ENCODE measurements around the gene ZCCHC7.

DNA sequence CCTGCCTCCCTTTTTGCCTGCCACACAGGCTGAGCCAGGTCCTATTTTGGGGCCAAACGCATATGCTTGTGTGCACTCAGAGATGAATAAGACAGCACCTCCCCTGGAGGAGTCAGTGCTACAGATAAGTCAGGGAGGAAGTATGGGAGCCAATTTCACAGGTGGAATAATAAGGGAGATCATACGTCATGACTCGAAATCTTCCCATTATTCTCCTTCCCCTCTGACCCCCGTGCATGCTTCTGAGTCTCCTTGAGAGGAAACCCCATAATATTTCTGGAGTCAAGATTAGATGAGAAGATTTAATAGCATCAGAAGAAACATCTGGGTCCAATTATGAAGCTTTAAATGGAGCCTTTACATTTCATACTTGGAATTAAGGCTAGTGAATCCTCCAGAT, 15.1 kb upstream of the ZCCHC7 start:
- TF ChIP-seq BRCA1 (IDR thresholded peaks at IDR 0.05) (no peak), BRCA1 (CRISPR knock-in tag; IDR thresholded peaks at IDR 0.05) (no peak), HMG20A (CRISPR knock-in tag; conservative IDR thresholded peaks at IDR 0.05) (no peak), ZNF274 (IDR thresholded peaks at IDR 0.05; ENCODE audit: borderline replicate concordance, low read depth, low read length) (no peak), PHTF2 (CRISPR knock-in tag; IDR thresholded peaks at IDR 0.05) (no peak), SMAD4 (CRISPR knock-in tag; conservative IDR thresholded peaks at IDR 0.05) (no peak), RBM39 (optimal IDR thresholded peaks at IDR 0.05; ENCODE audit: low read depth, low read length) (no peak), ZNF668 (CRISPR knock-in tag; IDR thresholded peaks at IDR 0.05) (no peak), HMG20B (CRISPR knock-in tag; IDR thresholded peaks at IDR 0.05) (no peak), PHF8 (IDR thresholded peaks at IDR 0.05; ENCODE audit: borderline replicate concordance, low read length) (no peak)
- TF ChIP-seq, protein P1, sequence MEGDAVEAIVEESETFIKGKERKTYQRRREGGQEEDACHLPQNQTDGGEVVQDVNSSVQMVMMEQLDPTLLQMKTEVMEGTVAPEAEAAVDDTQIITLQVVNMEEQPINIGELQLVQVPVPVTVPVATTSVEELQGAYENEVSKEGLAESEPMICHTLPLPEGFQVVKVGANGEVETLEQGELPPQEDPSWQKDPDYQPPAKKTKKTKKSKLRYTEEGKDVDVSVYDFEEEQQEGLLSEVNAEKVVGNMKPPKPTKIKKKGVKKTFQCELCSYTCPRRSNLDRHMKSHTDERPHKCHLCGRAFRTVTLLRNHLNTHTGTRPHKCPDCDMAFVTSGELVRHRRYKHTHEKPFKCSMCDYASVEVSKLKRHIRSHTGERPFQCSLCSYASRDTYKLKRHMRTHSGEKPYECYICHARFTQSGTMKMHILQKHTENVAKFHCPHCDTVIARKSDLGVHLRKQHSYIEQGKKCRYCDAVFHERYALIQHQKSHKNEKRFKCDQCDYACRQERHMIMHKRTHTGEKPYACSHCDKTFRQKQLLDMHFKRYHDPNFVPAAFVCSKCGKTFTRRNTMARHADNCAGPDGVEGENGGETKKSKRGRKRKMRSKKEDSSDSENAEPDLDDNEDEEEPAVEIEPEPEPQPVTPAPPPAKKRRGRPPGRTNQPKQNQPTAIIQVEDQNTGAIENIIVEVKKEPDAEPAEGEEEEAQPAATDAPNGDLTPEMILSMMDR (IDR thresholded peaks at IDR 0.05 in 2 of 3, conservative IDR thresholded peaks at IDR 0.05 in 1 of 3; ENCODE audit: insufficient read depth in 2 of 3, low read depth in 1 of 3, low read length in 3 of 3), result no peak
- TF ChIP-seq, protein P2, sequence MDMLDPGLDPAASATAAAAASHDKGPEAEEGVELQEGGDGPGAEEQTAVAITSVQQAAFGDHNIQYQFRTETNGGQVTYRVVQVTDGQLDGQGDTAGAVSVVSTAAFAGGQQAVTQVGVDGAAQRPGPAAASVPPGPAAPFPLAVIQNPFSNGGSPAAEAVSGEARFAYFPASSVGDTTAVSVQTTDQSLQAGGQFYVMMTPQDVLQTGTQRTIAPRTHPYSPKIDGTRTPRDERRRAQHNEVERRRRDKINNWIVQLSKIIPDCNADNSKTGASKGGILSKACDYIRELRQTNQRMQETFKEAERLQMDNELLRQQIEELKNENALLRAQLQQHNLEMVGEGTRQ (CRISPR knock-in tag; IDR thresholded peaks at IDR 0.05), result no peak
